ENCODE measurements around the gene HTR1B. TPM values are rescaled to one million over a fixed set of nuclear protein-coding genes. Genes with fewer than 3 reads are reported as not detected.

Gene HTR1B
- total and polyA plus RNA-seq, 2 donors (not counting 3 experiments of a cell fraction or from before 2014, with no cell fraction given): 57.5 to 68.7 TPM

DNA sequence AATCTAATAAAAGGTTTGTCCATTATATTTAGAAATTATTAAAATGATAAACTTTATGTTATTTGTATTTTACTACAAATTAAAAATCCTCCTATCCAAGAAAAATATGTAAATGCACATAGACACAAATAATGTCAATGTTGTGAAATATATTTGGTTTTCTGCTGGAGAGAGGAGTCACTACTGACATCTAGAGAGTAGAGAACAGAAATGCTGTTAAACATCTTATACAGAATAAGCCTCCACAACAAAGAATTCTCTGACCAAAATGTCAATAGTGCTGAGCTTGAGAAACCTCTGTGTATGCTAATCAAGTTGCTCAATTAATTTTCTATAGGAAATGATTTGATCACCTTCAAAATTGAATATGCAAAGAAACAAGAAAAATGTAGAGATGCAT, 12.4 kb downstream of the HTR1B start:
- Histone ChIP-seq H4K20me1 (replicated peaks; ENCODE audit: control insufficient read depth, extremely low read depth, insufficient read depth, low read length) (no peaks in the 10 kb centered on the region), H3K4me3 (replicated peaks in 1 of 3; ENCODE audit: insufficient read depth in 1 of 3, low read depth in 1 of 3, low read length in 3 of 3) (no peak overlapping the region), H3K9ac (replicated peaks; ENCODE audit: extremely low read depth, insufficient read depth, low read length) (no peak overlapping the region), H3K4me1 (ENCODE audit: control insufficient read depth, extremely low read depth, insufficient read depth, low read length) (peaks cover 22% of the 10 kb centered on the region), H3K9me1 (replicated peaks; ENCODE audit: control insufficient read depth, extremely low read depth, insufficient read depth, low read length) (no peaks in the 10 kb centered on the region), H3K79me2 (ENCODE audit: control insufficient read depth, insufficient read depth, low read length) (peaks cover 6% of the 10 kb centered on the region), H3K36me3 (ENCODE audit: control insufficient read depth in 2 of 2, extremely low read depth in 1 of 2, insufficient read depth in 2 of 2, low read length in 2 of 2) (no peaks in the 10 kb centered on the region), H3K9me3 (replicated peaks; ENCODE audit: control insufficient read depth, insufficient read depth, low read length) (no peaks in the 10 kb centered on the region), H3K27ac (ENCODE audit: insufficient read depth, low read depth, low read length) (no peak overlapping the region), H2AFZ (ENCODE audit: low read depth, low read length) (no peak overlapping the region), H3K4me2 (ENCODE audit: insufficient read depth, low read length) (no peak overlapping the region), H3K27me3 (ENCODE audit: control insufficient read depth in 2 of 2, insufficient read depth in 2 of 2, low read length in 2 of 2) (no peaks in the 10 kb centered on the region)
- dilution Hi-C loops (cut with MboI; ENCODE audit: extremely low pct_ligation_motif_present, low sequenced_read_pairs) (no loop called here), intact Hi-C loops (cut with micrococcal nuclease) (loop anchor here (10.0 kb wide), 1 partner anchor 1176 kb away; no protein-coding TSS in a partner anchor)
- ChIA-PET POLR2A (interaction anchor here (0.7 kb wide), 1 partner anchor 12 kb away, joined by 3 read pairs; no protein-coding TSS in a partner anchor), CTCF (interaction anchor here (0.6 to 1.7 kb wide), 2 partner anchors 753 to 768 kb away, joined by 4 to 9 read pairs; no protein-coding TSS in a partner anchor)
- FAIRE-seq (no peak), DNase-seq (ENCODE audit: low read depth, low spot score) (peak; percentile 55)
- no TSS peak for BruUV-seq (replicated peaks)
- TF ChIP-seq MYC (IDR thresholded peaks at IDR 0.05; ENCODE audit: low read depth, low read length) (no peak), POLR2AphosphoS5 (IDR thresholded peaks at IDR 0.05; ENCODE audit: insufficient read depth, low read depth, low read length) (no peak), MAX (IDR thresholded peaks at IDR 0.05; ENCODE audit: insufficient read depth, insufficient read length) (no peak), POLR2A (IDR thresholded peaks at IDR 0.05; ENCODE audit: low read depth, low read length) (no peak), JUN (IDR thresholded peaks at IDR 0.05; ENCODE audit: borderline replicate concordance, insufficient read depth, insufficient read length, low read depth) (no peak), EZH2 (IDR thresholded peaks at IDR 0.05; ENCODE audit: borderline replicate concordance, low read depth, low read length, severe bottlenecking) (no peak), GATA2 (IDR thresholded peaks at IDR 0.05; ENCODE audit: insufficient read depth, insufficient read length, low read depth, low read length) (no peak), FOS (IDR thresholded peaks at IDR 0.05; ENCODE audit: borderline replicate concordance, insufficient read depth, low read length) (no peak)
- TF ChIP-seq, protein P1, sequence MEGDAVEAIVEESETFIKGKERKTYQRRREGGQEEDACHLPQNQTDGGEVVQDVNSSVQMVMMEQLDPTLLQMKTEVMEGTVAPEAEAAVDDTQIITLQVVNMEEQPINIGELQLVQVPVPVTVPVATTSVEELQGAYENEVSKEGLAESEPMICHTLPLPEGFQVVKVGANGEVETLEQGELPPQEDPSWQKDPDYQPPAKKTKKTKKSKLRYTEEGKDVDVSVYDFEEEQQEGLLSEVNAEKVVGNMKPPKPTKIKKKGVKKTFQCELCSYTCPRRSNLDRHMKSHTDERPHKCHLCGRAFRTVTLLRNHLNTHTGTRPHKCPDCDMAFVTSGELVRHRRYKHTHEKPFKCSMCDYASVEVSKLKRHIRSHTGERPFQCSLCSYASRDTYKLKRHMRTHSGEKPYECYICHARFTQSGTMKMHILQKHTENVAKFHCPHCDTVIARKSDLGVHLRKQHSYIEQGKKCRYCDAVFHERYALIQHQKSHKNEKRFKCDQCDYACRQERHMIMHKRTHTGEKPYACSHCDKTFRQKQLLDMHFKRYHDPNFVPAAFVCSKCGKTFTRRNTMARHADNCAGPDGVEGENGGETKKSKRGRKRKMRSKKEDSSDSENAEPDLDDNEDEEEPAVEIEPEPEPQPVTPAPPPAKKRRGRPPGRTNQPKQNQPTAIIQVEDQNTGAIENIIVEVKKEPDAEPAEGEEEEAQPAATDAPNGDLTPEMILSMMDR (IDR thresholded peaks at IDR 0.05; ENCODE audit: extremely low read depth in 1 of 2, insufficient read depth in 1 of 2, low read depth in 1 of 2, low read length in 2 of 2): no peak
